ENCODE measurements around the gene AQP9.

AQP9 gene

DNA sequence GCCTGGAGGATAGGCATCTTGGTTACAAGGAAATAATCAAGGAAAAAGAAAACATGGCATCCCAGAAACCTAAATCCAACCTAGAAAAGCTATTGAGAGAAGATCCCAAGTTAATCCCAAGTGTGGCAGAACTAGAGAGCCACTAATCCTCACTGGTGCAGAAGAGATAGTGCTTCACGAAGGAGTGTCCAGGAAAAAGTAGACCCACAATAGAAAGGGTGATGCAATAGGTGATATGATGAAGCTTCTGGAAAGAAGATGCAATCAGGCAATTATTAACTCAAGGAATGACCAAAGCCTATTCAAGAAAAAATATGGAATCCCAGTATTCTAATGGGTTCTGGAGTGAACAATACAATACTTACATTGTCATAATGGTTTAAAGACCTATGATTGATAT is 95.2 kb downstream of the AQP9 start:
- H3K27me3 ChIP-seq = no peaks in the 10 kb centered on the region
- no peaks in the 10 kb centered on the region for H3K36me3 ChIP-seq
- no peak overlapping the region for H3K27ac ChIP-seq
- H3K9me3 ChIP-seq (replicated peaks in 1 of 11) = peaks cover 12 to 27% (median 20%) of the 10 kb centered on the region in 11 experiments; a peak in 18 of 22 replicates
- no peak for TF ChIP-seq Cebpa-rat (IDR thresholded peaks at IDR 0.05)
- no peaks in the 10 kb centered on the region for H4K20me1 ChIP-seq
- H3K4me2 ChIP-seq = no peak overlapping the region
- no peak overlapping the region for H3K9ac ChIP-seq
- H3K4me1 ChIP-seq = peaks cover 35 to 45% (median 38%) of the 10 kb centered on the region in 10 experiments
- H3K4me3 ChIP-seq = no peak overlapping the region

Measured in BLaER1 treated with 17β-estradiol and CSF1 and Interleukin-3, amounts not matched to agents 10 nM and 100 nM (cell line).